Endothelial cell of umbilical vein (primary cell): ENCODE data around the gene AGBL4. TPM values are rescaled to one million over a fixed set of nuclear protein-coding genes. Genes with fewer than 3 reads are reported as not detected.

ENCODE experiments used
- BruUV-seq: library from RNA; stranded (reverse); fragments of 400-500 nt; replicated peaks from 2 replicates; lab custom pipeline; 2021; lab: Mats Ljungman, UMichigan
- CTCF ChIA-PET: fragments of 300-600, 350-600 bp; sonication (Branson Sonifier 250); formaldehyde crosslinking; loops from one replicate; lab custom pipeline; 2021; ENCODE audit warnings: antibody characterized with exemption, inconsistent platforms; lab: Charles Lee
- POLR2A ChIA-PET: fragments of 300-600, 350-600 bp; sonication (Branson Sonifier 250); formaldehyde crosslinking; loops from one replicate; lab custom pipeline; 2021; ENCODE audit warnings: antibody characterized with exemption, inconsistent platforms; lab: Charles Lee
- DNase-seq: peaks from one replicate; pipeline ENCODE4 v3.0.0-alpha.2; 2011; ENCODE audit warnings: low read depth, low spot score
- FAIRE-seq: peaks from 2 replicates; lab custom pipeline; 2011; peaks lifted over from hg19 to GRCh38; lab: Jason Lieb, UNC
- H2AFZ ChIP-seq: 2 replicates; pipeline ENCODE4 v1.6.0; 2012; ENCODE audit warnings: low read depth, low read length, control low read depth, inconsistent platforms
- H3K27ac ChIP-seq: 2 replicates; pipeline ENCODE4 v1.5.1; 2011; ENCODE audit warnings: low read depth, mild to moderate bottlenecking, control low read depth, low read length, moderate library complexity; ENCODE audit not compliant: insufficient read depth
- H3K27me3 ChIP-seq, 2 experiments: 2 replicates each; pipeline versions ENCODE4 v1.6.0 to v1.6.1; 2011; ENCODE audit warnings: low read length in 2 of 2, mixed read lengths in 1 of 2; ENCODE audit not compliant: control insufficient read depth in 2 of 2, insufficient read depth in 2 of 2
- H3K36me3 ChIP-seq, 2 experiments: 2 replicates in 1 of 2; 3 replicates in 1 of 2; pipeline ENCODE4 v1.5.1; 2011; ENCODE audit warnings: low read length in 2 of 2, mild to moderate bottlenecking in 1 of 2, moderate library complexity in 1 of 2; ENCODE audit not compliant: control insufficient read depth in 2 of 2, insufficient read depth in 2 of 2; ENCODE audit errors: extremely low read depth in 1 of 2
- H3K4me1 ChIP-seq: 3 replicates; pipeline ENCODE4 v1.5.1; 2011; ENCODE audit warnings: mild to moderate bottlenecking, low read length; ENCODE audit not compliant: control insufficient read depth, insufficient read depth; ENCODE audit errors: extremely low read depth
- H3K4me2 ChIP-seq: 2 replicates; pipeline ENCODE4 v1.6.1; 2011; ENCODE audit warnings: low read length, control low read depth, mixed read lengths; ENCODE audit not compliant: insufficient read depth
- H3K4me3 ChIP-seq, 3 experiments: fragments of 200-600 bp in 1 of 3; sonication (generic), shearing (Covaris generic) in 1 of 3; replicated peaks in 1 of 3; 2 replicates each; pipeline ENCODE4 v1.5.1; 2011 to 2016; ENCODE audit warnings: control low read depth in 3 of 3, low read length in 3 of 3, mild to moderate bottlenecking in 2 of 3, inconsistent platforms in 1 of 3, low read depth in 1 of 3, moderate library complexity in 1 of 3; ENCODE audit not compliant: insufficient read depth in 1 of 3
- H3K79me2 ChIP-seq: 2 replicates; pipeline ENCODE4 v1.6.0; 2012; ENCODE audit warnings: low read length, inconsistent platforms; ENCODE audit not compliant: control insufficient read depth, insufficient read depth
- H3K9ac ChIP-seq: replicated peaks from 2 replicates; pipeline ENCODE3; 2011; ENCODE audit warnings: low read length, control low read depth; ENCODE audit not compliant: insufficient read depth; ENCODE audit errors: extremely low read depth
- H3K9me1 ChIP-seq: replicated peaks from 3 replicates; pipeline ENCODE4 v1.6.0; 2011; ENCODE audit warnings: mild to moderate bottlenecking, low read length; ENCODE audit not compliant: control insufficient read depth, insufficient read depth; ENCODE audit errors: extremely low read depth
- H3K9me3 ChIP-seq: replicated peaks from 2 replicates; pipeline ENCODE4 v1.5.1; 2012; ENCODE audit warnings: low read length, inconsistent platforms; ENCODE audit not compliant: control insufficient read depth, insufficient read depth
- H4K20me1 ChIP-seq: replicated peaks from 2 replicates; pipeline ENCODE3; 2011; ENCODE audit warnings: mild to moderate bottlenecking, low read length; ENCODE audit not compliant: control insufficient read depth, insufficient read depth; ENCODE audit errors: extremely low read depth
- EZH2 ChIP-seq: IDR thresholded peaks from 2 replicates; pipeline ENCODE4 v1.6.1; 2012; ENCODE audit warnings: borderline replicate concordance, low read depth, mild to moderate bottlenecking, moderate library complexity, low read length, inconsistent platforms; ENCODE audit not compliant: severe bottlenecking
- FOS ChIP-seq: IDR thresholded peaks from 2 replicates; pipeline ENCODE4 v1.6.1; 2011; ENCODE audit warnings: mild to moderate bottlenecking, low read length, moderate library complexity, borderline replicate concordance; ENCODE audit not compliant: insufficient read depth
- GATA2 ChIP-seq: IDR thresholded peaks from 2 replicates; pipeline ENCODE4 v1.7.0; 2011; ENCODE audit warnings: low read depth, mild to moderate bottlenecking, moderate library complexity, mixed read lengths, low read length; ENCODE audit not compliant: insufficient read length, insufficient read depth
- JUN ChIP-seq: IDR thresholded peaks from 2 replicates; pipeline ENCODE4 v1.6.1; 2011; ENCODE audit warnings: borderline replicate concordance, low read depth; ENCODE audit not compliant: insufficient read length, insufficient read depth
- MYC ChIP-seq: IDR thresholded peaks from one replicate; pipeline ENCODE4 v1.6.1; 2011; ENCODE audit warnings: mild to moderate bottlenecking, low read depth, low read length
- POLR2A ChIP-seq: IDR thresholded peaks from 2 replicates; pipeline ENCODE4 v1.6.1; 2012; ENCODE audit warnings: low read depth, mild to moderate bottlenecking, control low read depth, low read length
- POLR2AphosphoS5 ChIP-seq: IDR thresholded peaks from 2 replicates; pipeline ENCODE4 v1.6.1; 2012; ENCODE audit warnings: low read depth, mild to moderate bottlenecking, control low read depth, low read length, moderate library complexity; ENCODE audit not compliant: insufficient read depth
- dilution Hi-C: fragments of 300-500 bp; cut with MboI; formaldehyde crosslinking; loops from one replicate; pipeline ENCODE4 v1.15.0; 2019; ENCODE audit warnings: low sequenced_read_pairs; ENCODE audit not compliant: extremely low pct_ligation_motif_present
- intact Hi-C: fragments of 100-400 bp; cut with micrococcal nuclease; formaldehyde crosslinking; loops from one replicate; pipeline ENCODE4 v1.10.0; 2022
- polyA plus RNA-seq, 4 experiments: library from polyadenylated mRNA; depleted of rRNA in 3 of 4; stranded (reverse) in 3 of 4; unstranded in 1 of 4; fragments of >200 nt; gene quantifications; 2 replicates each; pipeline versions ENCODE4 v1.2.1 to v1.2.3, GENCODE V29; 2011 to 2012; ENCODE audit warnings: missing spikeins in 1 of 4
- total RNA-seq: library from RNA; stranded (reverse); gene quantifications from 2 replicates; pipeline ENCODE4 v1.2.3, GENCODE V29; 2021
- TF ChIP-seq, protein P1 (sequence below), 2 donors: IDR thresholded peaks; 1 replicate in 1 of 2; 2 replicates in 1 of 2; pipeline ENCODE4 v1.5.1; 2011; ENCODE audit warnings: low read length in 2 of 2, mild to moderate bottlenecking in 2 of 2, moderate library complexity in 2 of 2, control low read depth in 1 of 2, inconsistent platforms in 1 of 2, low read depth in 1 of 2; ENCODE audit not compliant: insufficient read depth in 1 of 2; ENCODE audit errors: extremely low read depth in 1 of 2
- TF ChIP-seq, protein P2 (sequence below): IDR thresholded peaks from 2 replicates; pipeline ENCODE4 v1.6.1; 2011; ENCODE audit not compliant: insufficient read depth, insufficient read length

Gene AGBL4
- total and polyA plus RNA-seq, 2 donors (not counting 3 experiments of a cell fraction or from before 2014, with no cell fraction given): not detected

DNA sequence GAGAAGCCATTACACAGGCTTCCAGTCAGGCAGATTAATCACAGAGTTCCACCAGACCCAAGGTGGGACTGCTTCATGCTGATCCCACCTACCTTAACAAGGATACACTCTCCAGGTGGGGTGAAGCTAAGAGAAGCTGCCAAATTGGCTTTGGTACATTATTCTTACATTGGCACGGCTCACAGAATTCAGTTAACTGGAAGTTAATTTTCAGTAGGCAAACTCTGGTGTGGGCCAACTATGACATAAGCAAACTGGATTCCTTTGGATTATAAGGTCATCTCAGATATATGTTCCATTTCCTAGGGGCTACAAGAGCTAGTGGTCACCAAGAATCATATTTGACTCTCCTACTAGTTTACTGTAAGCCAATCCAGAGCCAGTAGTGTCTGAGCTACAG lies 798.3 kb downstream of the AGBL4 start:
- Histone ChIP-seq H3K4me1 (no peaks in the 10 kb centered on the region), H3K9ac (no peak overlapping the region), H2AFZ (no peak overlapping the region), H3K9me3 (no peaks in the 10 kb centered on the region), H4K20me1 (no peaks in the 10 kb centered on the region), H3K36me3 (no peaks in the 10 kb centered on the region), H3K4me2 (no peak overlapping the region), H3K27me3 (no peaks in the 10 kb centered on the region), H3K4me3 (no peak overlapping the region), H3K79me2 (no peaks in the 10 kb centered on the region), H3K9me1 (no peaks in the 10 kb centered on the region), H3K27ac (no peak overlapping the region)
- no TSS peak for BruUV-seq
- intact Hi-C loops (no loop called here), dilution Hi-C loops (no loop called here)
- no peak for TF ChIP-seq MYC
- no peak for TF ChIP-seq POLR2A
- TF ChIP-seq, protein P1, sequence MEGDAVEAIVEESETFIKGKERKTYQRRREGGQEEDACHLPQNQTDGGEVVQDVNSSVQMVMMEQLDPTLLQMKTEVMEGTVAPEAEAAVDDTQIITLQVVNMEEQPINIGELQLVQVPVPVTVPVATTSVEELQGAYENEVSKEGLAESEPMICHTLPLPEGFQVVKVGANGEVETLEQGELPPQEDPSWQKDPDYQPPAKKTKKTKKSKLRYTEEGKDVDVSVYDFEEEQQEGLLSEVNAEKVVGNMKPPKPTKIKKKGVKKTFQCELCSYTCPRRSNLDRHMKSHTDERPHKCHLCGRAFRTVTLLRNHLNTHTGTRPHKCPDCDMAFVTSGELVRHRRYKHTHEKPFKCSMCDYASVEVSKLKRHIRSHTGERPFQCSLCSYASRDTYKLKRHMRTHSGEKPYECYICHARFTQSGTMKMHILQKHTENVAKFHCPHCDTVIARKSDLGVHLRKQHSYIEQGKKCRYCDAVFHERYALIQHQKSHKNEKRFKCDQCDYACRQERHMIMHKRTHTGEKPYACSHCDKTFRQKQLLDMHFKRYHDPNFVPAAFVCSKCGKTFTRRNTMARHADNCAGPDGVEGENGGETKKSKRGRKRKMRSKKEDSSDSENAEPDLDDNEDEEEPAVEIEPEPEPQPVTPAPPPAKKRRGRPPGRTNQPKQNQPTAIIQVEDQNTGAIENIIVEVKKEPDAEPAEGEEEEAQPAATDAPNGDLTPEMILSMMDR (IDR thresholded peaks at IDR 0.05; ENCODE audit: extremely low read depth in 1 of 2, insufficient read depth in 1 of 2, low read depth in 1 of 2, low read length in 2 of 2): no peak
- TF ChIP-seq EZH2: no peak
- TF ChIP-seq POLR2AphosphoS5: no peak
- no peak for TF ChIP-seq GATA2
- TF ChIP-seq FOS: no peak
- TF ChIP-seq JUN: no peak
- TF ChIP-seq, protein P2, sequence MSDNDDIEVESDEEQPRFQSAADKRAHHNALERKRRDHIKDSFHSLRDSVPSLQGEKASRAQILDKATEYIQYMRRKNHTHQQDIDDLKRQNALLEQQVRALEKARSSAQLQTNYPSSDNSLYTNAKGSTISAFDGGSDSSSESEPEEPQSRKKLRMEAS: no peak
- no peak for DNase-seq
- ChIA-PET CTCF (no interaction called here), POLR2A (no interaction called here)
- FAIRE-seq: no peak
